ENCODE results near the gene PLA2G4E.

The PLA2G4E gene

GRCh38 chr15:42035435-42035761 is 14.6 kb upstream of the PLA2G4E start:
- H3K27ac ChIP-seq = no peak overlapping the region
- no peak for TF ChIP-seq CTCF (IDR thresholded peaks at IDR 0.05)
- H3K9me3 ChIP-seq = no peaks in the 10 kb centered on the region
- no peak overlapping the region for H3K4me3 ChIP-seq (ENCODE audit: low read depth in 1 of 2, low read length in 1 of 2)
- H3K36me3 ChIP-seq = no peaks in the 10 kb centered on the region
- H3K4me1 ChIP-seq (ENCODE audit: control insufficient read depth in 1 of 2, insufficient read depth in 1 of 2, low read depth in 1 of 2, low read length in 1 of 2) = peaks cover 12% of the 10 kb centered on the region in 2 experiments
- peaks cover 3% of the 10 kb centered on the region for H3K27me3 ChIP-seq

- Histone ChIP-seq H3K27me3 (peaks cover 3% of the 10 kb centered on the region), H3K36me3 (no peaks in the 10 kb centered on the region), H3K27ac (no peak overlapping the region), H3K4me1 (ENCODE audit: control insufficient read depth in 1 of 2, insufficient read depth in 1 of 2, low read depth in 1 of 2, low read length in 1 of 2) (peaks cover 12% of the 10 kb centered on the region in 2 experiments), H3K9me3 (no peaks in the 10 kb centered on the region), H3K4me3 (ENCODE audit: low read depth in 1 of 2, low read length in 1 of 2) (no peak overlapping the region)
- no peak for TF ChIP-seq CTCF (IDR thresholded peaks at IDR 0.05)
Observed at GRCh38 chr15:42034628-42035434, 14.0 kb upstream of the PLA2G4E start.

GRCh38 chr15:42033214-42033873 is 12.5 kb upstream of the PLA2G4E start:
- Histone ChIP-seq H3K27ac (no peak overlapping the region), H3K27me3 (peaks cover 3% of the 10 kb centered on the region)
- TF ChIP-seq CTCF (IDR thresholded peaks at IDR 0.05) = no peak

GRCh38 chr15:42032376-42033213 is 11.8 kb upstream of the PLA2G4E start:
- Histone ChIP-seq H3K9me3 (no peaks in the 10 kb centered on the region), H3K4me3 (ENCODE audit: low read depth in 1 of 2, low read length in 1 of 2) (no peak overlapping the region), H3K4me1 (ENCODE audit: control insufficient read depth in 1 of 2, insufficient read depth in 1 of 2, low read depth in 1 of 2, low read length in 1 of 2) (peaks cover 12% of the 10 kb centered on the region in 2 experiments), H3K36me3 (no peaks in the 10 kb centered on the region), H3K27me3 (peaks cover 3% of the 10 kb centered on the region), H3K27ac (no peak overlapping the region)
- no peak for TF ChIP-seq CTCF (IDR thresholded peaks at IDR 0.05)

More at GRCh38 chr15:42033214-42033873, 12.5 kb upstream of the PLA2G4E start:
- no peak overlapping the region for H3K4me3 ChIP-seq (ENCODE audit: low read depth in 1 of 2, low read length in 1 of 2)
- no peaks in the 10 kb centered on the region for H3K36me3 ChIP-seq
- H3K9me3 ChIP-seq = no peaks in the 10 kb centered on the region
- H3K4me1 ChIP-seq (ENCODE audit: control insufficient read depth in 1 of 2, insufficient read depth in 1 of 2, low read depth in 1 of 2, low read length in 1 of 2) = peaks cover 12% of the 10 kb centered on the region in 2 experiments

- Histone ChIP-seq H3K36me3 (no peaks in the 10 kb centered on the region), H3K4me3 (ENCODE audit: low read depth in 1 of 2, low read length in 1 of 2) (no peak overlapping the region), H3K27ac (no peak overlapping the region), H3K9me3 (no peaks in the 10 kb centered on the region), H3K4me1 (ENCODE audit: control insufficient read depth in 1 of 2, insufficient read depth in 1 of 2, low read depth in 1 of 2, low read length in 1 of 2) (peaks cover 12% of the 10 kb centered on the region in 2 experiments), H3K27me3 (peaks cover 3% of the 10 kb centered on the region)
- no peak for TF ChIP-seq CTCF (IDR thresholded peaks at IDR 0.05)
Observed at GRCh38 chr15:42031198-42031915, 10.5 kb upstream of the PLA2G4E start.

Measured in neutrophil (primary cell).